T47D (cell line): ENCODE data around the gene AK1.

Experiments used
- DNase-seq, 2 experiments: peaks; one replicate each; pipeline versions ENCODE4 v3.0.0 to v3.0.0-alpha.2; 2011 to 2012; ENCODE audit warnings: low read depth in 1 of 2, low spot score in 1 of 2
- JUND ChIP-seq: IDR thresholded peaks from 2 replicates; pipeline ENCODE4 v1.6.1; 2012; ENCODE audit warnings: low read depth
- in situ Hi-C: cut with HindIII; loops from 2 replicates; pipeline ENCODE4 v1.10.0; 2016; ENCODE audit warnings: low sequenced_read_pairs, low pct_unique_long_range_greater_than_20kb

Gene AK1, protein sequence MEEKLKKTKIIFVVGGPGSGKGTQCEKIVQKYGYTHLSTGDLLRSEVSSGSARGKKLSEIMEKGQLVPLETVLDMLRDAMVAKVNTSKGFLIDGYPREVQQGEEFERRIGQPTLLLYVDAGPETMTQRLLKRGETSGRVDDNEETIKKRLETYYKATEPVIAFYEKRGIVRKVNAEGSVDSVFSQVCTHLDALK

DNA sequence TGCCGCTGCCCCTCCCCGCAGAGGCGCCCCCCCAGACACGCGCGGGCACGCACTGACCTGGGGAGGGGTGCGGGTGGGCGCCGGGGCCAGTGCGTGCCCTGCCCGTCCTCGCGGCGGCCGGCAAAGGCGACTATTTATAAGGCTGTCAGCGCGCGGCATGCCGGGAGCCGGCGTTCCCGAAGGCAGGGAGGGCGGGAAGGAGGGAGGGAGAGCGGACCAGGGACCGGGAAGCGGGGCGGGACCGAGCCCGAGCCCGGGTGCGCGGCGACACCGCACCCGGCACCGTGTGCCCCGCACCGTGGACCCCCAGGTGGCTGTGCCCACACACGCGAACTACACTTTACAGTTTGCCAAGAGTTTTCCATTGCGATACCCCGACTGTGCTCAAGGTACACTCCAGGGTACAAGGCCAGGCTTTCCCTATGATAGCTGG lies at the start of gene AK1:
TSS of gene AK1 (minus strand) at position 110 of the 433 bp plus-strand sequence. CDS start 3,058 bp downstream, outside the sequence.
- TF ChIP-seq JUND = no peak
- in situ Hi-C loops = no loop called here
- DNase-seq = peak; percentile 81 to 88

DNA sequence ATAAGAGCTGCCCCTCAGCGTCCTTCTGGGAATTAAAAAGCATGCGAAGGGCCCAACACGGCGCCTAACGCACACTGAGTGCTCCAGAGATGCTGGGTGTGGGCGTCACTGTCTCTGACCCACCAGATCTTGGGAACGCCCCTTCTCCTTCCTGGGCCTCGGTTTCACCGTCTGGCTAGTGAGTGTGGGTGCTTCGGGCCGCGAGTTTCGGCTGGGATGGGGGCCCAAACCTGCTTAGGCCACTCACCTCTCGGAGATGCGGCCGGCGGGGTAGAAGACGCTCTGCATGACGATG lies 49.4 kb upstream of the AK1 start:
- TF ChIP-seq JUND = no peak
- in situ Hi-C loops = no loop called here
- DNase-seq = no peak

DNA sequence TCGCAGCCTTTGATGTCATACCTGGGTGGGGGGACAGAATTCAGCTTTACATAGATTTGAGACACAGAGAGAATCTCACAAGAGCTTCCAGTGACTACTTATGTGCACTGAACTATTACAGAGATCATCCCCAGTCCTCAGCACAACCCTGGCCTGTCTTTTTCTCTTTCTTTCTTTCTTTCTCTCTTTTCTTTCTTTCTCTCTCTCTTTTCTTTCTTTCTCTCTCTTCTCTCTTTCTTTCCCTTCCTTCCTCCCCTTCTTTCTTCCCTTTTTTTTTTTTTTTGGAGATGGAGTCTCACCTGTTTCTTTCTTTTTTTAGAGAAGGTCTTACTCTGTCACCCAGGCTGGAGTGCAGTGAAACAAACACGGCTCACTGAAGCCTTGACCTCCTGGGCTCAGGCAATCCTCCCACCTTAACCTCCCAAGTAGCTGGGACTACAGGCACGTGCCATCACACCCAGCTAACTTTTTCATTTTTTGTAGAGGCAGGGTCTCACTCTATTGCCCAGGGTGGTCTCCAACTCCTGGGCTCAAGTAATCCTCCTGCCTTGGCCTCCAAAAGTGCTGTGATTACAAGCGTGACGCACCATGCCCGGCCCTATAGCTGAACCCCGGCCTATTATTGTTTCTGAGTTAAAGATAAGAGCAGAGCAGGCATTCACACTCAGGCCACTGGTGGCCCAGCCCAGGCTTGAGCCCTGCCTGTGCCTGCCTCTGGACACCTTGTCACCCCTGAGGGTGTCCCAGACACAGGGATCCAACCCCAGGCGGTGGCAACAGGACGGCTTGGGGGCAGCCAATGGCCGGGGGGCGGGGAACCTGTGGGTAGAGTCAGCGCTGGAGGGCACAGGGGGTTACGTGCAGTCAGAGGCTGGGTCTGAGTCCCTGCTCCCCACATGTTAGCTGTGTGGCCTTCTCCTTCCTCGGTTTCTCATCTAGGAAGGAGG lies 48.8 kb upstream of the AK1 start:
- no peak for DNase-seq
- in situ Hi-C loops = no loop called here

GRCh38 chr9:127924736-127925444 lies 47.4 kb upstream of the AK1 start:
- no peak for DNase-seq
- TF ChIP-seq JUND = no peak
- in situ Hi-C loops = no loop called here

More for the DNA sequence above, 48.8 kb upstream of the AK1 start:
- no peak for TF ChIP-seq JUND

DNA sequence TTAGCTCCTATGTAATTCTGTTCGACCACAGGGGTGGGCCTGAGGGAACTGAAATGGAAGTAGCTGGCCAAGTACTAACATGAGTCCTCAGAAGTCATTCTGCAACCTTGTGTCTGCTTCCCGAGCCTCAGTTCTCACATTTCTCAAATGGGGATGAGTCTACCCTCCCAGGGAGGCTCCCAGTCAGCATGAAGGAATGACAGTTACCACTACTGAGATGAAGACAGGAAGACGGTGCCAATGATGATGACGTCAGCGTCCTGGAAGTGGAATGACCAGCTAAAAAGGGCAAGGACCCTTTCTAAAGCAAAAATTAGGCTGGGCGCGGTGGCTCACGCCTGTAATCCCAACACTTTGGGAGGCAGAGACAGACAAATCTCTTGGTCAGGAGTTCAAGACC lies 46.3 kb upstream of the AK1 start:
- in situ Hi-C loops = no loop called here
- no peak for DNase-seq
- TF ChIP-seq JUND = no peak

DNA sequence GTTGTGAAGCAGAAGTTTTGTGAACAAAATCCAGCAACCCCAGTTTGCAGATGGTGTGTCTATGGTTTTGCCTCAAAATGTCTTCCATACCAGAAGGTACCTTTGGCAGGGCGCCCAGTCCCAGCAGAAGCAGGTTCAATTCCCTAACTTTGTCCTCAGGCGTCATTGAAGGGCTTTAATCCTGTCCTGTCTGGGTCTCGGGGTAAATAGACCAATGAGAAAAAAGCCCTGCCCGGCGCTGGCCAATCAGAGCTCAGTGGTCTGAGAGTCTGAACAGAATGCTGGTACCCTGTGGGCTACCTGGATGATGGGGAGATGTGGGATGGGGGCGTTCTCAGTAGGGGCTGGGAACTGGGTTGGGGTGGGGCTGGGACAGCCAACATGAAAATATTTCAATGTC lies 45.6 kb upstream of the AK1 start:
- DNase-seq = no peak
- in situ Hi-C loops = no loop called here
- TF ChIP-seq JUND = no peak

DNA sequence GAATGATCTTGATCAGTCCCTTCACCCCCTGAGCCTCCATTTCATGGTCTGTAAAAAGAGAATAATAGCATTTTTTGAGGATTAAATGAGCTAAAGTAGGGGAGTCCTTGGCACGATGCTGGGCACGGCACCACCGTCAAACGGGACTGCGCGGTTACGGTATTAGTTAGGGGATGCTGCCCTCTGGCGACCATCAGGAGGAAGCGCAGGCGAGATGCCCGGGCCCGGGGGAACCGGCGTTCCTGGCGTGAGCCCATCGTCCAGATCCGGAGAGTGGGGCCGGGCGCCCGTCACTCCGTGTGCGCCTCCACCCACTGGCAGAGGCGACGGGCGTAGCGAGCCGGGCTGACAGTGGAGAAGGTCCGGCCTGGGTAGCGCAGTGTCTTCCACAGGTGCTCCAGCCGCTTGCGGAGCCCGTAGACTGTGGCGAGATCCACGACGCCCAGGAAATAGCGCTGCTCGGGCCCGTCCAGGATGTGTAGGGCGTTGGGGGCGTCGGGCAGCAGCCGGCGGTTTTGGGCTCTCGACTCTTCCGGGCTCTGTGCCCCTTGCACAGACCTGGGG lies 44.2 kb upstream of the AK1 start:
- no peak for TF ChIP-seq JUND
- DNase-seq = peak; percentile 69 to 97
- in situ Hi-C loops = no loop called here

DNA sequence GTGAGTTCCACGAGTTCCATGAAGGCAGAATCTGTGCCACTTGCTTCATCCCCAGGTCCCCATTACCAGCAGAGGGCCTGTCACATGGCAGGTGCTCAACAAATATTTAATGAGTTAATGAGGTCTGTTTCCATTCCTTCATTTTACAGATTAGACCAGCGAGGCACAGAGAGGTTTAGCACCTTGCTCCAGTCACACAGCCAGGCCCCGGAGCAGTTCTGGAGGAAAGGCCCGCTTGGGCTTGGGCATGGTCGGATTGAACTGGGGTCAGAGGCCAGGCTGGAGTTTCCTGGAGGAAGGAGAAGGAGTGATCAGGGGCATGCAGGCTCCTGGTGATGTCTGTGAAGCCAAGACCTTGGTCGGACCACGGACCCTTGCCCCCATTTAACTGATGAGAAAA lies 43.3 kb upstream of the AK1 start:
- no peak for DNase-seq
- no peak for TF ChIP-seq JUND
- in situ Hi-C loops = no loop called here

GRCh38 chr9:127919253-127919815 lies 41.9 kb upstream of the AK1 start:
- no peak for DNase-seq
- TF ChIP-seq JUND = no peak
- in situ Hi-C loops = no loop called here

DNA sequence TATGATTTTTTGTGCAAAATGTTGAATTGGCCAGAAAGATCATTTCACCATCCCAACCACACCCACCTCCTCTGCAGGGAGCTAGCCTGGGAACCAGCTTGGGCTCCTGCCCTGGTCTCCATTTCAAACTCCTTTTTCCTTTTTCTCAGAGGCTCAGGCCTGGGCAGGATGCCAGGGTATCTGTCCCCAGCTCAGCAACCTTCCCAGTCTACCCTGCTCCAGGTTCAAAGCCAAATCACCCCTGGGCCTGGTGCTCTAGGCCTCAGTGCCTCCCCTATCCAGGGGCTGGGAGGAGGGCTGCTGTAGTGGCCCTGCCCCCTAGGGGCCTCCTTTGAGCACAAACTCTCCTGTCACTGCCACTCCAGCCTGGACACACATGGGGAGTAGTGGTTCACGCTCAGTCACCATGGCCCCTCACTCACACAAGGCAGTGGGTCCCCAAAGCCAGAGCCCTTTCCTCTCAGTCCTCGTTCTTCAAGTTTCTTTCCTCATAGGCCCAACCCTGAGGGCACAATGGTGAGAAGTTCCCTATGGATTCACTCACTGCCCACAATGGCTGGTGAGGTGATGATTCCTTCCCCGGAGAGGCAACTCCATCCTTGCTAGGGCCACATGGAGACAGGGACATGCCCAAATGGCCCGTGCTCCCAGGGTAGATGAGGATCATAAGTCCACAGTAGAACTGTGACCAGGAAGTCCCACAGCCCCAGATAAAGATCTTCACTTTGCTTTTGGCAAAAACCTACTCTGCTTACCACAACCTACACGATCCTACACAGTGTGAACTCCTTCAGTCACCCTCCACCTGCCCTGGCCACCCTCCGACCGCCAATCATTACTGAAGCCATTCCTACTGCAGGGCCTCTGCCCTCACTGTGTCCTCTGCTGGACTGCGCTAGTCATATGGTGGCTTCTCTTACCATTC lies 41.0 kb upstream of the AK1 start:
- peak in 1 of 2 experiments; percentile 82 for DNase-seq
- in situ Hi-C loops = no loop called here
- no peak for TF ChIP-seq JUND

GRCh38 chr9:127917603-127918002 lies 40.1 kb upstream of the AK1 start:
- in situ Hi-C loops = no loop called here
- no peak for TF ChIP-seq JUND
- DNase-seq = no peak
